SK-MEL-5 (cell line): ENCODE measurements around the gene HOXC10. TPM values are rescaled to one million over a fixed set of nuclear protein-coding genes. Genes with fewer than 3 reads are reported as not detected.
A peak's percentile ranks its signal among the peaks of the same experiment; 100 is the strongest.

Source experiments
- DNase-seq: peaks from one replicate; pipeline ENCODE4 v3.0.0-alpha.2; 2016; ENCODE audit warnings: low read depth, low spot score
- in situ Hi-C: cut with HindIII; loops from 2 replicates; pipeline ENCODE4 v1.10.0; 2016; ENCODE audit warnings: low sequenced_read_pairs, high pct_unique_total_duplicates, low pct_unique_long_range_greater_than_20kb
- total RNA-seq: library from RNA; depleted of rRNA; stranded (reverse); fragments of >200 nt; shearing (Covaris generic); gene quantifications from 2 replicates; pipeline ENCODE4 v1.2.3, GENCODE V29; 2014

Gene HOXC10
- total RNA-seq, 1 experiment from 2014 or later, result 0.53 TPM

- DNase-seq, result peak; percentile 68
- in situ Hi-C loops, result no loop called here
Observed at GRCh38 chr12:53948650-53949593, 36.0 kb upstream of the HOXC10 start.

- DNase-seq, result no peak
- in situ Hi-C loops, result no loop called here
Observed at GRCh38 chr12:53949631-53950436, 35.1 kb upstream of the HOXC10 start.

- peak; percentile 3 for DNase-seq
- in situ Hi-C loops, result no loop called here
Observed at GRCh38 chr12:53950437-53950773, 34.5 kb upstream of the HOXC10 start.

GRCh38 chr12:53950789-53951576 lies 34.0 kb upstream of the HOXC10 start:
- DNase-seq, result no peak

GRCh38 chr12:53951577-53952334 lies 33.2 kb upstream of the HOXC10 start:
- no peak for DNase-seq
- in situ Hi-C loops, result no loop called here

More at GRCh38 chr12:53950789-53951576, 34.0 kb upstream of the HOXC10 start:
- in situ Hi-C loops, result no loop called here

GRCh38 chr12:53952335-53952694 lies 32.6 kb upstream of the HOXC10 start:
- no peak for DNase-seq
- in situ Hi-C loops, result no loop called here

- peak; percentile 46 for DNase-seq
- in situ Hi-C loops, result no loop called here
Observed at GRCh38 chr12:53952871-53953734, 31.8 kb upstream of the HOXC10 start.

GRCh38 chr12:53953831-53954693 lies 30.9 kb upstream of the HOXC10 start:
- in situ Hi-C loops, result no loop called here
- DNase-seq, result no peak

GRCh38 chr12:53954694-53955035 lies 30.3 kb upstream of the HOXC10 start, which contains the start of gene HOXC12:
Gene HOXC12, plus strand, starts transcription at chr12:53954903. Its CDS starts 27 bp downstream, at chr12:53954930.
- in situ Hi-C loops, result no loop called here
- no peak for DNase-seq

GRCh38 chr12:53955036-53955775 lies 29.7 kb upstream of the HOXC10 start:
- in situ Hi-C loops, result no loop called here
- DNase-seq, result no peak

- no peak for DNase-seq
- in situ Hi-C loops, result no loop called here
Observed at GRCh38 chr12:53955776-53956250, 29.1 kb upstream of the HOXC10 start.

- in situ Hi-C loops, result no loop called here
- no peak for DNase-seq
Observed at GRCh38 chr12:53956251-53956887, 28.6 kb upstream of the HOXC10 start.

GRCh38 chr12:53956914-53957536 lies 27.9 kb upstream of the HOXC10 start:
- no peak for DNase-seq
- in situ Hi-C loops, result no loop called here

- DNase-seq, result no peak
- in situ Hi-C loops, result no loop called here
Observed at GRCh38 chr12:53958128-53958527, 26.8 kb upstream of the HOXC10 start.
